CD1c-positive myeloid dendritic cell (primary cell): Measurements from ENCODE around the gene MIPEP.

Experiments
- DNase-seq: peaks from one replicate; pipeline ENCODE4 v3.0.0-alpha.2; 2016; ENCODE audit errors: extremely low spot score

Gene MIPEP

DNA sequence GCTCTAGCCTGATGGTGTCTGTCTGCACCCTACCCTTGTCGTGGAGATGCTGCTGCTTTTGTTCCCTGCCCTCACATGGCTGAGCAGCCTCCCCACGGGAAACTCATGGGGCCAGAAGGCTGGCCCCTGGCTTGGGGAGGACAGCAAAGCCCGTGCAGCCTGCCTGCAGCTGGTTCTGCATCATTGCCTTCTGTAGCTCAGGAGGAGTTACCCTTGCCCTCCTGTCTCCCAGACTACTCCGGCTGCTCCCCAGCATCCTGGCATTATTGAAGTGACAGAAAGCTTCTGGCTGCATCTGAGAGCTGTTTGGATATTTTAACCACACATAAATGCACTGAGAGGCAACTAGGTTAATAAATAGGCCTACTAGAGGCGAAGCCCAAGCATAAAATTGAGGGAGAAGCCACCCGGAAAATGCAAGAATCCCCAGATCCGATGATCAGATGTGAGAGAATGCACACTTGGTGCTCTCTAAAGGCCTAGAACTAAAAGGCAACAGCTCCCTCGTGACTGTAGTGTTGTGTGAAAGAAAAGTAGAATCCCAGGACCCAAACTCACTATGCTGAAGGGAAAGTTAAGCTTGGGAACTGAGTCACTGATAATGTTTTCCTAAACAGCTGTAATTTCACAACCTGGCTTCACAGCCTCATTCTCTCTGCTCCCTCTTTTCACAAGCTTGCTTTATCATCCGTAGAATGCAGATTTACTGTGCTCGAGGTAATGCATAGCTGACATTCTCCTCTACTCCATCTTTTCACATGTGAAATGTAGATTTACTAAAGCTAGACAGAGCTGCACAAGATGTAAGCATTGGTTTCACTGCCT is 208.1 kb downstream of the MIPEP start:
- DNase-seq, result no peak
